ENCODE measurements around the gene AQP12B.
"Not testable (repeated sequence)": the region's sequence is repeated elsewhere in the genome, so short reads cannot be mapped to it uniquely, and the experiment has no call there.

DNA sequence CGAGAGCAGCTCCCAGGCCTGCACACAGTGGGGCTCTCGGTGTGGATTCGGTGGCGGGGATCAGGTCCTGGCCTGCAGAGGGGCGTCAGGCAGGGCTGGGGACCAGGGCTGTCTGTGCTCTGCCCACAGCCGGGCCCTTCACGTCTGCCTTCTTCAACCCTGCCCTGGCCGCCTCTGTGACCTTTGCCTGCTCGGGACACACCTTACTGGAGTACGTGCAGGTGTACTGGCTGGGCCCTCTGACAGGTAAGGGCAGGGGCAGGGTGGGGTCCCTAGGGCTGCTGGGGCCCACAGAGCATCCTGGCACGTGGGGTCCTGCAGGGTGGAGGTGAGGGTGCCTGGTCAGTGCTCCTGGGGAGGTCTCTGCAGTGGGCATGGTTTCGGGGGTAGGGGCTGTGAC, 11.6 kb upstream of the AQP12B start:
- TF ChIP-seq CTCF (conservative IDR thresholded peaks at IDR 0.05; ENCODE audit: low read depth, low read length); EZH2 (IDR thresholded peaks at IDR 0.05; ENCODE audit: low read length, unreplicated experiment); EZH2phosphoT487 (IDR thresholded peaks at IDR 0.05; ENCODE audit: borderline replicate concordance, low read length): not testable (repeated sequence)
